GM23338 (cell line): ENCODE data around the gene SH3BP5. TPM values are rescaled to one million over a fixed set of nuclear protein-coding genes. Genes with fewer than 3 reads are reported as not detected.

ENCODE experiments used
- ATAC-seq: fragments of 200-7000 bp; cut with Tn5 transposase; 3 replicates; pipeline ENCODE4 v1.9.1; 2020
- DNase-seq: peaks from one replicate; pipeline ENCODE4 v3.0.0-alpha.2; 2015; ENCODE audit warnings: low spot score
- H2AFZ ChIP-seq: fragments of 200-600 bp; sonication (generic); 2 replicates; pipeline ENCODE4 v1.8.0; 2016; ENCODE audit warnings: antibody characterized with exemption, mild to moderate bottlenecking, moderate library complexity
- H3F3A ChIP-seq: fragments of 200-600 bp; sonication (generic); replicated peaks from 2 replicates; pipeline ENCODE4 v1.8.0; 2017; ENCODE audit warnings: antibody characterized with exemption, mixed run types, low read depth
- H3K27ac ChIP-seq: fragments of 200-600 bp; sonication (generic); 2 replicates; pipeline ENCODE4 v1.6.1; 2016; ENCODE audit warnings: low read depth
- H3K27me3 ChIP-seq: fragments of 200-600 bp; sonication (generic); 2 replicates; pipeline ENCODE4 v1.8.0; 2016; ENCODE audit warnings: mild to moderate bottlenecking, mixed run types, moderate library complexity; ENCODE audit not compliant: insufficient read depth
- H3K36me3 ChIP-seq: fragments of 200-600 bp; sonication (generic); 2 replicates; pipeline ENCODE4 v1.8.0; 2016; ENCODE audit warnings: mild to moderate bottlenecking; ENCODE audit not compliant: insufficient read depth
- H3K4me1 ChIP-seq: fragments of 200-600 bp; sonication (generic); 2 replicates; pipeline ENCODE4 v1.8.0; 2016; ENCODE audit warnings: mild to moderate bottlenecking, moderate library complexity; ENCODE audit not compliant: insufficient read depth
- H3K4me2 ChIP-seq: fragments of 200-600 bp; sonication (generic); 2 replicates; pipeline ENCODE4 v1.7.1; 2017; ENCODE audit warnings: mixed run types
- H3K4me3 ChIP-seq: fragments of 200-600 bp; sonication (generic); 2 replicates; pipeline ENCODE4 v1.6.1; 2016; ENCODE audit warnings: mixed run types
- H3K79me2 ChIP-seq: fragments of 200-600 bp; sonication (generic); replicated peaks from 2 replicates; pipeline ENCODE4 v1.8.0; 2017; ENCODE audit warnings: mild to moderate bottlenecking; ENCODE audit not compliant: insufficient read depth
- H3K9me2 ChIP-seq: fragments of 200-600 bp; sonication (generic); 2 replicates; pipeline ENCODE4 v1.8.0; 2017; ENCODE audit not compliant: insufficient read depth
- H4K20me1 ChIP-seq: fragments of 200-600 bp; sonication (generic); replicated peaks from 2 replicates; pipeline ENCODE4 v1.8.0; 2017; ENCODE audit warnings: mild to moderate bottlenecking; ENCODE audit not compliant: insufficient read depth
- H3K27ac Mint-ChIP-seq: 2 replicates; pipeline ENCODE4 v1.8.0; 2020; ENCODE audit warnings: inconsistent platforms, mild to moderate bottlenecking, moderate library complexity, mixed read lengths
- H3K27me3 Mint-ChIP-seq: 3 replicates; pipeline ENCODE4 v1.8.0; 2022; ENCODE audit warnings: low read depth, mild to moderate bottlenecking, moderate library complexity, mixed read lengths, inconsistent platforms; ENCODE audit not compliant: insufficient read depth, poor library complexity
- H3K36me3 Mint-ChIP-seq: 3 replicates; pipeline ENCODE4 v1.8.0; 2021; ENCODE audit warnings: low read depth, mild to moderate bottlenecking, inconsistent platforms, moderate library complexity, mixed read lengths
- H3K4me1 Mint-ChIP-seq: 3 replicates; pipeline ENCODE4 v1.8.0; 2020; ENCODE audit warnings: mild to moderate bottlenecking, inconsistent platforms, mixed read lengths
- H3K4me3 Mint-ChIP-seq: 3 replicates; pipeline ENCODE4 v1.8.0; 2021; ENCODE audit warnings: moderate library complexity, mild to moderate bottlenecking, inconsistent platforms, mixed read lengths
- H3K9me3 Mint-ChIP-seq: 3 replicates; pipeline ENCODE4 v1.8.0; 2020; ENCODE audit warnings: moderate library complexity, mild to moderate bottlenecking, inconsistent platforms, mixed read lengths
- EZH2 ChIP-seq: fragments of 200-600 bp; sonication (generic); IDR thresholded peaks from one replicate; pipeline ENCODE4 v1.8.0; 2017; ENCODE audit warnings: antibody characterized with exemption, mild to moderate bottlenecking, low read depth; ENCODE audit not compliant: unreplicated experiment
- POLR2AphosphoS5 ChIP-seq: IDR thresholded peaks from 2 replicates; pipeline ENCODE4 v1.6.1; 2016; ENCODE audit warnings: antibody characterized with exemption, low read depth
- ZNF114 ChIP-seq: fragments of 250-450 bp; sonication (Bioruptor Pico); IDR thresholded peaks from 2 replicates; pipeline ENCODE4 v1.5.0; 2020; ENCODE audit warnings: mild to moderate bottlenecking, moderate library complexity
- ZNF331 ChIP-seq: fragments of 250-450 bp; sonication (Bioruptor Pico); IDR thresholded peaks from 2 replicates; pipeline ENCODE4 v1.5.0; 2020; ENCODE audit warnings: low read depth, mild to moderate bottlenecking, moderate library complexity
- polyA plus RNA-seq: library from polyadenylated mRNA; unstranded; fragments of >200 nt; fragmentation: Nextera tagmentation; extraction: Ambion mirVana; gene quantifications from 2 replicates; pipeline ENCODE4 v1.2.1, GENCODE V29; 2016
- total RNA-seq: library from RNA; depleted of rRNA; stranded (reverse); fragments of >200 nt; shearing (Covaris generic); gene quantifications from 2 replicates; pipeline ENCODE4 v1.2.3, GENCODE V29; 2014
- TF ChIP-seq, protein P1 (sequence below): IDR thresholded peaks from 2 replicates; pipeline ENCODE4 v1.6.1; 2016; ENCODE audit warnings: antibody characterized with exemption
- TF ChIP-seq, protein P2 (sequence below), 2 experiments: fragments of 200-600 bp in 1 of 2; sonication (generic) in 1 of 2; conservative IDR thresholded peaks; 2 replicates each; pipeline versions ENCODE4 v1.5.1 to v1.6.1; 2016 to 2017; ENCODE audit warnings: antibody characterized with exemption in 2 of 2, low read depth in 2 of 2, mild to moderate bottlenecking in 2 of 2, moderate library complexity in 1 of 2

Gene SH3BP5
- total and polyA plus RNA-seq, 2 experiments from 2014 or later: 5.8 to 9.1 TPM

GRCh38 chr3:15279671-15280402 is 52.5 kb downstream of the SH3BP5 start:
- TF ChIP-seq, protein P1, sequence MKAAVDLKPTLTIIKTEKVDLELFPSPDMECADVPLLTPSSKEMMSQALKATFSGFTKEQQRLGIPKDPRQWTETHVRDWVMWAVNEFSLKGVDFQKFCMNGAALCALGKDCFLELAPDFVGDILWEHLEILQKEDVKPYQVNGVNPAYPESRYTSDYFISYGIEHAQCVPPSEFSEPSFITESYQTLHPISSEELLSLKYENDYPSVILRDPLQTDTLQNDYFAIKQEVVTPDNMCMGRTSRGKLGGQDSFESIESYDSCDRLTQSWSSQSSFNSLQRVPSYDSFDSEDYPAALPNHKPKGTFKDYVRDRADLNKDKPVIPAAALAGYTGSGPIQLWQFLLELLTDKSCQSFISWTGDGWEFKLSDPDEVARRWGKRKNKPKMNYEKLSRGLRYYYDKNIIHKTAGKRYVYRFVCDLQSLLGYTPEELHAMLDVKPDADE: no peak
- TF ChIP-seq, protein P2, sequence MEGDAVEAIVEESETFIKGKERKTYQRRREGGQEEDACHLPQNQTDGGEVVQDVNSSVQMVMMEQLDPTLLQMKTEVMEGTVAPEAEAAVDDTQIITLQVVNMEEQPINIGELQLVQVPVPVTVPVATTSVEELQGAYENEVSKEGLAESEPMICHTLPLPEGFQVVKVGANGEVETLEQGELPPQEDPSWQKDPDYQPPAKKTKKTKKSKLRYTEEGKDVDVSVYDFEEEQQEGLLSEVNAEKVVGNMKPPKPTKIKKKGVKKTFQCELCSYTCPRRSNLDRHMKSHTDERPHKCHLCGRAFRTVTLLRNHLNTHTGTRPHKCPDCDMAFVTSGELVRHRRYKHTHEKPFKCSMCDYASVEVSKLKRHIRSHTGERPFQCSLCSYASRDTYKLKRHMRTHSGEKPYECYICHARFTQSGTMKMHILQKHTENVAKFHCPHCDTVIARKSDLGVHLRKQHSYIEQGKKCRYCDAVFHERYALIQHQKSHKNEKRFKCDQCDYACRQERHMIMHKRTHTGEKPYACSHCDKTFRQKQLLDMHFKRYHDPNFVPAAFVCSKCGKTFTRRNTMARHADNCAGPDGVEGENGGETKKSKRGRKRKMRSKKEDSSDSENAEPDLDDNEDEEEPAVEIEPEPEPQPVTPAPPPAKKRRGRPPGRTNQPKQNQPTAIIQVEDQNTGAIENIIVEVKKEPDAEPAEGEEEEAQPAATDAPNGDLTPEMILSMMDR (conservative IDR thresholded peaks at IDR 0.05; ENCODE audit: low read depth in 2 of 2): peak in 1 of 2 experiments; percentile 42; a peak in 2 of 4 replicates
- H3K27me3 ChIP-seq: no peaks in the 10 kb centered on the region
- H3K27ac ChIP-seq: no peak overlapping the region
- peaks cover 9% of the 10 kb centered on the region for H3K4me1 ChIP-seq
- no peak for DNase-seq
- no peaks in the 10 kb centered on the region for H3K79me2 ChIP-seq
- Mint-ChIP-seq H3K9me3 (no peaks in the 10 kb centered on the region; the same call in 2 of the 3 replicates), H3K4me3 (no peak overlapping the region), H3K27ac (no peak overlapping the region), H3K4me1 (peaks cover 26% of the 10 kb centered on the region), H3K36me3 (no peaks in the 10 kb centered on the region), H3K27me3 (peaks cover 8% of the 10 kb centered on the region)
- no peak overlapping the region for H3K4me2 ChIP-seq
- H3F3A ChIP-seq: no peaks in the 10 kb centered on the region
- H3K36me3 ChIP-seq: no peaks in the 10 kb centered on the region
- H4K20me1 ChIP-seq: no peaks in the 10 kb centered on the region
- H2AFZ ChIP-seq: no peak overlapping the region
- no peak overlapping the region for H3K4me3 ChIP-seq
- H3K9me2 ChIP-seq: no peaks in the 10 kb centered on the region
- peak; percentile 44 for ATAC-seq

DNA sequence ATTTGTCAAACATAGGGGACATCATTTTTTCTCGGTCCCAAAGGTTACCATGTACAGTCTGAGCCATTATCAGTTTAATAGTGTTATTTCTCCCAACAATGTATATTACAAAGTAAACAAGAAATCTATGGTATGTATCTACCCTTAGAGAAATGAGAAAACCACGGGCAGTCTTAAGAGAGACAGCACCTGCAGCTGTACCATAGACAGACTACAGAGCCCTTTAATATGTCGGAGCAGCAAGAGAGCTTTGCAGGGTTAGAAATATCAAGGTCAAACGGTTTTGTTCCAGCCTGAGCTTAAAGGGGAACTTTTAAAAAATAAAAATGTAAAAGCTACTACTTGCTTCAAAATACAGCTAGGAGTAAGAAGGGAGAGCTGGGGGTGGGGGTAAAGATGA is 53.2 kb downstream of the SH3BP5 start:
- Histone ChIP-seq H3K4me3 (no peak overlapping the region), H3K36me3 (no peaks in the 10 kb centered on the region), H3K79me2 (no peaks in the 10 kb centered on the region), H3K27me3 (no peaks in the 10 kb centered on the region), H3K4me1 (peaks cover 9% of the 10 kb centered on the region), H3K27ac (no peak overlapping the region), H3K4me2 (no peak overlapping the region), H3F3A (no peaks in the 10 kb centered on the region), H3K9me2 (no peaks in the 10 kb centered on the region), H4K20me1 (no peaks in the 10 kb centered on the region), H2AFZ (no peak overlapping the region)
- Mint-ChIP-seq H3K9me3 (no peaks in the 10 kb centered on the region; the same call in 2 of the 3 replicates), H3K4me3 (no peak overlapping the region), H3K27ac (no peak overlapping the region), H3K27me3 (peaks cover 8% of the 10 kb centered on the region), H3K36me3 (no peaks in the 10 kb centered on the region), H3K4me1 (peaks cover 26% of the 10 kb centered on the region)
- TF ChIP-seq ZNF114 (CRISPR knock-in tag): no peak
- no peak for TF ChIP-seq EZH2
- TF ChIP-seq ZNF331 (CRISPR knock-in tag): no peak
- no peak for TF ChIP-seq POLR2AphosphoS5
- no peak for DNase-seq
- no peak for ATAC-seq
